K562 (cell line): ENCODE measurements around the gene ANKRD34A. TPM values are rescaled to one million over a fixed set of nuclear protein-coding genes. Genes with fewer than 3 reads are reported as not detected.

Experiments
- BMI1 ChIP-seq: fragments of 150-350 bp; IDR thresholded peaks from 2 replicates; pipeline ENCODE4 v1.6.1; 2014; ENCODE audit warnings: low read length
- CAMTA2 ChIP-seq: fragments of 250-450 bp; sonication (Bioruptor Pico); conservative IDR thresholded peaks from 2 replicates; pipeline ENCODE4 v1.5.1; 2022
- GABPB1 ChIP-seq: sonication (generic); formaldehyde crosslinking; IDR thresholded peaks from 2 replicates; pipeline ENCODE4 v1.8.0; 2022; ENCODE audit warnings: mild to moderate bottlenecking, missing genetic modification reagents
- HMG20A ChIP-seq: fragments of 450-650 bp; formaldehyde crosslinking; conservative IDR thresholded peaks from 2 replicates; pipeline ENCODE4 v1.4.0; 2020; ENCODE audit warnings: mild to moderate bottlenecking, mixed read lengths
- NELFE ChIP-seq: IDR thresholded peaks from 2 replicates; pipeline ENCODE4 v1.6.1; 2011; ENCODE audit warnings: mild to moderate bottlenecking; ENCODE audit not compliant: insufficient read depth, insufficient read length
- NFE2L1 ChIP-seq: fragments of 450-650 bp; IDR thresholded peaks from 2 replicates; pipeline ENCODE4 v1.6.1; 2016; ENCODE audit warnings: missing genetic modification characterization, low read depth, mild to moderate bottlenecking, missing compliant biosample characterization, moderate library complexity, borderline replicate concordance
- POLR2H ChIP-seq: IDR thresholded peaks from 2 replicates; pipeline ENCODE4 v1.6.1; 2016; ENCODE audit warnings: missing genetic modification characterization, low read depth, mild to moderate bottlenecking, control low read depth, missing compliant biosample characterization, moderate library complexity
- PTBP1 ChIP-seq: fragments of 200-400 bp; formaldehyde crosslinking; IDR thresholded peaks from 2 replicates; pipeline ENCODE4 v1.6.1; 2017; ENCODE audit warnings: low read depth, low read length
- SIX5 ChIP-seq, 2 experiments: IDR thresholded peaks; 2 replicates each; pipeline ENCODE4 v1.6.1; 2011; ENCODE audit warnings: low read length in 2 of 2, borderline replicate concordance in 1 of 2, low read depth in 1 of 2, mild to moderate bottlenecking in 1 of 2, moderate library complexity in 1 of 2; ENCODE audit not compliant: insufficient read depth in 1 of 2
- SRSF1 ChIP-seq: fragments of 200-400 bp; formaldehyde crosslinking; IDR thresholded peaks from 2 replicates; pipeline ENCODE4 v1.6.1; 2017; ENCODE audit warnings: mild to moderate bottlenecking, low read depth, low read length, moderate library complexity
- TAL1 ChIP-seq: fragments of 450-650 bp; IDR thresholded peaks from 2 replicates; pipeline ENCODE4 v1.6.1; 2016; ENCODE audit warnings: mild to moderate bottlenecking
- U2AF1 ChIP-seq: fragments of 200-400 bp; formaldehyde crosslinking; optimal IDR thresholded peaks from 2 replicates; pipeline ENCODE3; 2017; ENCODE audit warnings: mild to moderate bottlenecking, low read depth, low read length, moderate library complexity
- ZNF12 ChIP-seq: sonication (generic); formaldehyde crosslinking; IDR thresholded peaks from 2 replicates; pipeline ENCODE4 v1.4.0; 2020; ENCODE audit warnings: mild to moderate bottlenecking, missing genetic modification reagents
- ZNF165 ChIP-seq: fragments of 250-450 bp; sonication (Bioruptor Pico); IDR thresholded peaks from 2 replicates; pipeline ENCODE4 v1.4.0; 2020; ENCODE audit warnings: borderline replicate concordance
- polyA plus RNA-seq, 8 experiments: library from polyadenylated mRNA; depleted of rRNA in 4 of 8; stranded (reverse) in 5 of 8; unstranded in 3 of 8; fragments of >200 nt; fragmentation: Nextera tagmentation in 2 of 8; fragmentation: Illumina TruSeq in 1 of 8; extraction: Ambion mirVana in 2 of 8; extraction: Trizol in 1 of 8; gene quantifications; 2 replicates each; pipeline versions ENCODE4 v1.2.1 to v1.2.3, GENCODE V29; 2011 to 2014; ENCODE audit warnings: inconsistent platforms in 1 of 8, missing spikeins in 1 of 8
- total RNA-seq, 7 experiments: library from RNA; depleted of rRNA in 6 of 7; stranded (reverse); fragments of >200 nt in 6 of 7; fragmentation: Illumina TruSeq in 2 of 7; extraction: Trizol in 2 of 7; gene quantifications; 2 replicates each; pipeline versions ENCODE4 v1.2.1 to v1.2.3, GENCODE V29; 2011 to 2021; ENCODE audit warnings: low replicate concordance in 1 of 7
- TF ChIP-seq, protein P1 (sequence below), 2 experiments: fragments of 450-650 bp; formaldehyde crosslinking in 1 of 2; IDR thresholded peaks; 2 replicates each; pipeline versions ENCODE4 v1.4.0 to v1.6.1; 2014 to 2020; ENCODE audit warnings: mild to moderate bottlenecking in 2 of 2, borderline replicate concordance in 1 of 2, low read depth in 1 of 2
- TF ChIP-seq, protein P2 (sequence below): sonication (generic); formaldehyde crosslinking; IDR thresholded peaks from 2 replicates; pipeline ENCODE4 v1.8.0; 2022; ENCODE audit warnings: missing genetic modification reagents, mild to moderate bottlenecking, moderate library complexity, borderline replicate concordance
- TF ChIP-seq, protein P3 (sequence below), 3 experiments: IDR thresholded peaks in 2 of 3; conservative IDR thresholded peaks in 1 of 3; 2 replicates each; pipeline ENCODE4 v1.5.1; 2011 to 2012; ENCODE audit warnings: low read length in 3 of 3, mild to moderate bottlenecking in 3 of 3, control low read depth in 2 of 3, improper control_type of control experiment in 1 of 3, inconsistent platforms in 1 of 3, low read depth in 1 of 3, mixed read lengths in 1 of 3, moderate library complexity in 1 of 3; ENCODE audit not compliant: insufficient read depth in 2 of 3

Gene ANKRD34A
- total and polyA plus RNA-seq, 9 of the 15 experiments (the other 6 are each of a cell fraction or from before 2014, with no cell fraction given): 0.06 to 1.6 (median 0.43) TPM

DNA sequence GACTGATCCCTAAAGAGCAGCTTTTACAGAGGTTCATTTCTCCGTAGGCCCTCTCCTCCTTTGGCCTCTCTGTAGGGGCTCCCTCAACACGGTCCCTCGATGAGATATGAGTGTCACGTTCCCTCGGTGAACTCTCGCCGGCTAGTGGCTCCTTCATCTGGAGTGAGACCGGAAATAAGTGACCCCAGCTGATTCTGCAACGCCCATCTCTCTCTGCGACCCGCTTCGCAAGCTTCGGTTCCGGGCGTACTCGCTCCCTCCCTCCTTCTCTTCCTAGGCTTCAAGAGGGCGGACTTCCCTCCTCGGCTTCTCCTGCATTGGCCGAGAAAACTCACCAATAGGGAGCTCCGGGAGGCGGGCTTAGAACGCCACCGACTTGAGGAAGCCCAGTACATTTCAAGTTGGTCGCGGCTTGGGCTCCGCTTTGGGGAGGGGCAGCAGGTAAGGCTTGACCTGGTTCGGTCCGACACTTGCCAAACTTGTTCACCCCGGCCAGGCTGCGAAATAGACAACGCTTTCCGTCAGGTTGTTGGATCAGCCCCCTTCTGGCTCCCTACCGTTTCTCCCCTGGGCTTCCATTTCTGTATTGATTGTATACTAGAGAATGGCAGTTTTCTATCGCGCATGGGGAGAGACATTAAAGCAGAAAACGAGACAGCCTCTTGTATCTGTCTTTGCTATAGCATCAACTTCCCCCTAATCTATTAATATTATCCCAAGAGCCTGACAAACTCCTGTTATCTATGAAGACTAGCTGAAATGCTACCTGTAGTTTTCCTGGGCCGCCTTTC lies at the start of gene ANKRD34A, which contains the start of gene POLR3GL (continued):
- TF ChIP-seq, protein P1, sequence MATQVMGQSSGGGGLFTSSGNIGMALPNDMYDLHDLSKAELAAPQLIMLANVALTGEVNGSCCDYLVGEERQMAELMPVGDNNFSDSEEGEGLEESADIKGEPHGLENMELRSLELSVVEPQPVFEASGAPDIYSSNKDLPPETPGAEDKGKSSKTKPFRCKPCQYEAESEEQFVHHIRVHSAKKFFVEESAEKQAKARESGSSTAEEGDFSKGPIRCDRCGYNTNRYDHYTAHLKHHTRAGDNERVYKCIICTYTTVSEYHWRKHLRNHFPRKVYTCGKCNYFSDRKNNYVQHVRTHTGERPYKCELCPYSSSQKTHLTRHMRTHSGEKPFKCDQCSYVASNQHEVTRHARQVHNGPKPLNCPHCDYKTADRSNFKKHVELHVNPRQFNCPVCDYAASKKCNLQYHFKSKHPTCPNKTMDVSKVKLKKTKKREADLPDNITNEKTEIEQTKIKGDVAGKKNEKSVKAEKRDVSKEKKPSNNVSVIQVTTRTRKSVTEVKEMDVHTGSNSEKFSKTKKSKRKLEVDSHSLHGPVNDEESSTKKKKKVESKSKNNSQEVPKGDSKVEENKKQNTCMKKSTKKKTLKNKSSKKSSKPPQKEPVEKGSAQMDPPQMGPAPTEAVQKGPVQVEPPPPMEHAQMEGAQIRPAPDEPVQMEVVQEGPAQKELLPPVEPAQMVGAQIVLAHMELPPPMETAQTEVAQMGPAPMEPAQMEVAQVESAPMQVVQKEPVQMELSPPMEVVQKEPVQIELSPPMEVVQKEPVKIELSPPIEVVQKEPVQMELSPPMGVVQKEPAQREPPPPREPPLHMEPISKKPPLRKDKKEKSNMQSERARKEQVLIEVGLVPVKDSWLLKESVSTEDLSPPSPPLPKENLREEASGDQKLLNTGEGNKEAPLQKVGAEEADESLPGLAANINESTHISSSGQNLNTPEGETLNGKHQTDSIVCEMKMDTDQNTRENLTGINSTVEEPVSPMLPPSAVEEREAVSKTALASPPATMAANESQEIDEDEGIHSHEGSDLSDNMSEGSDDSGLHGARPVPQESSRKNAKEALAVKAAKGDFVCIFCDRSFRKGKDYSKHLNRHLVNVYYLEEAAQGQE (IDR thresholded peaks at IDR 0.05; ENCODE audit: borderline replicate concordance): no peak
- TF ChIP-seq, protein P1 (CRISPR knock-in tag; IDR thresholded peaks at IDR 0.05; ENCODE audit: low read depth): no peak
- TF ChIP-seq, protein P2, sequence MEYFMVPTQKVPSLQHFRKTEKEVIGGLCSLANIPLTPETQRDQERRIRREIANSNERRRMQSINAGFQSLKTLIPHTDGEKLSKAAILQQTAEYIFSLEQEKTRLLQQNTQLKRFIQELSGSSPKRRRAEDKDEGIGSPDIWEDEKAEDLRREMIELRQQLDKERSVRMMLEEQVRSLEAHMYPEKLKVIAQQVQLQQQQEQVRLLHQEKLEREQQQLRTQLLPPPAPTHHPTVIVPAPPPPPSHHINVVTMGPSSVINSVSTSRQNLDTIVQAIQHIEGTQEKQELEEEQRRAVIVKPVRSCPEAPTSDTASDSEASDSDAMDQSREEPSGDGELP (CRISPR knock-in tag): peak; percentile 99
- no peak for TF ChIP-seq HMG20A (CRISPR knock-in tag)
- no peak for TF ChIP-seq PTBP1
- TF ChIP-seq TAL1: no peak
- TF ChIP-seq U2AF1: no peak
- peak; percentile 46; the same call in 1 of the 2 replicates for TF ChIP-seq ZNF12 (CRISPR knock-in tag)
- TF ChIP-seq SRSF1: no peak
- TF ChIP-seq NELFE: no peak
- TF ChIP-seq NFE2L1 (tag): no peak
- no peak for TF ChIP-seq ZNF165 (CRISPR knock-in tag)
- TF ChIP-seq CAMTA2 (CRISPR knock-in tag): no peak
- TF ChIP-seq BMI1: no peak
- peak; percentile 82 for TF ChIP-seq POLR2H
- TF ChIP-seq, protein P3, sequence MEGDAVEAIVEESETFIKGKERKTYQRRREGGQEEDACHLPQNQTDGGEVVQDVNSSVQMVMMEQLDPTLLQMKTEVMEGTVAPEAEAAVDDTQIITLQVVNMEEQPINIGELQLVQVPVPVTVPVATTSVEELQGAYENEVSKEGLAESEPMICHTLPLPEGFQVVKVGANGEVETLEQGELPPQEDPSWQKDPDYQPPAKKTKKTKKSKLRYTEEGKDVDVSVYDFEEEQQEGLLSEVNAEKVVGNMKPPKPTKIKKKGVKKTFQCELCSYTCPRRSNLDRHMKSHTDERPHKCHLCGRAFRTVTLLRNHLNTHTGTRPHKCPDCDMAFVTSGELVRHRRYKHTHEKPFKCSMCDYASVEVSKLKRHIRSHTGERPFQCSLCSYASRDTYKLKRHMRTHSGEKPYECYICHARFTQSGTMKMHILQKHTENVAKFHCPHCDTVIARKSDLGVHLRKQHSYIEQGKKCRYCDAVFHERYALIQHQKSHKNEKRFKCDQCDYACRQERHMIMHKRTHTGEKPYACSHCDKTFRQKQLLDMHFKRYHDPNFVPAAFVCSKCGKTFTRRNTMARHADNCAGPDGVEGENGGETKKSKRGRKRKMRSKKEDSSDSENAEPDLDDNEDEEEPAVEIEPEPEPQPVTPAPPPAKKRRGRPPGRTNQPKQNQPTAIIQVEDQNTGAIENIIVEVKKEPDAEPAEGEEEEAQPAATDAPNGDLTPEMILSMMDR (IDR thresholded peaks at IDR 0.05 in 2 of 3, conservative IDR thresholded peaks at IDR 0.05 in 1 of 3; ENCODE audit: insufficient read depth in 2 of 3, low read depth in 1 of 3, low read length in 3 of 3): no peak
- no peak for TF ChIP-seq SIX5 (IDR thresholded peaks at IDR 0.05; ENCODE audit: borderline replicate concordance in 1 of 2, insufficient read depth in 1 of 2, low read depth in 1 of 2, low read length in 2 of 2)
- TF ChIP-seq GABPB1 (CRISPR knock-in tag): peak; percentile 67
